Progenitor cell of endocrine pancreas (in vitro differentiated cells): ENCODE data around the gene SPEF2. TPM values are rescaled to one million over a fixed set of nuclear protein-coding genes. Genes with fewer than 3 reads are reported as not detected.

Experiments
- DNase-seq: peaks from one replicate; pipeline ENCODE4 v3.0.0; 2021; ENCODE audit warnings: low spot score; ENCODE audit not compliant: unreplicated experiment
- H3K27ac Mint-ChIP-seq: 2 replicates; pipeline ENCODE4 v1.8.0; 2021; ENCODE audit warnings: mild to moderate bottlenecking, moderate library complexity, mixed read lengths
- H3K27me3 Mint-ChIP-seq: 2 replicates; pipeline ENCODE4 v1.8.0; 2021; ENCODE audit warnings: mixed read lengths
- H3K36me3 Mint-ChIP-seq: 2 replicates; pipeline ENCODE4 v1.8.0; 2022; ENCODE audit warnings: mixed read lengths; ENCODE audit not compliant: insufficient read depth
- H3K4me1 Mint-ChIP-seq: 2 replicates; pipeline ENCODE4 v1.8.0; 2021; ENCODE audit warnings: low read depth, mixed read lengths
- H3K4me3 Mint-ChIP-seq: 2 replicates; pipeline ENCODE4 v1.8.0; 2021; ENCODE audit warnings: low read depth, mild to moderate bottlenecking, moderate library complexity, mixed read lengths
- H3K9me3 Mint-ChIP-seq: 2 replicates; pipeline ENCODE4 v1.8.0; 2021; ENCODE audit warnings: low read depth, mixed read lengths
- CTCF ChIP-seq: fragments of 200-600 bp; sonication (generic); IDR thresholded peaks from one replicate; pipeline ENCODE4 v1.5.0; 2021; ENCODE audit warnings: antibody characterized with exemption, mild to moderate bottlenecking; ENCODE audit not compliant: unreplicated experiment
- total RNA-seq: library from RNA; stranded (reverse); gene quantifications from 2 replicates; pipeline ENCODE4 v1.2.1, GENCODE V29; 2021

Gene SPEF2
- total RNA-seq, 1 donor from 2014 or later, result 16.0 TPM

GRCh38 chr5:35694481-35694880, 76.8 kb downstream of the SPEF2 start:
- Mint-ChIP-seq H3K9me3 (no peaks in the 10 kb centered on the region), H3K36me3 (no peaks in the 10 kb centered on the region), H3K27me3 (no peaks in the 10 kb centered on the region), H3K4me1 (no peaks in the 10 kb centered on the region), H3K27ac (no peak overlapping the region), H3K4me3 (no peak overlapping the region)
- DNase-seq, result no peak
- no peak for TF ChIP-seq CTCF

GRCh38 chr5:35698047-35698808, 80.6 kb downstream of the SPEF2 start:
- H3K4me1 Mint-ChIP-seq, result no peaks in the 10 kb centered on the region
- no peak for DNase-seq
- H3K4me3 Mint-ChIP-seq, result no peak overlapping the region
- no peak for TF ChIP-seq CTCF
- H3K27me3 Mint-ChIP-seq, result no peaks in the 10 kb centered on the region
- H3K27ac Mint-ChIP-seq, result no peak overlapping the region
- no peaks in the 10 kb centered on the region for H3K9me3 Mint-ChIP-seq
- no peaks in the 10 kb centered on the region for H3K36me3 Mint-ChIP-seq

GRCh38 chr5:35707659-35708058, 90.0 kb downstream of the SPEF2 start:
- peaks cover 4% of the 10 kb centered on the region for H3K9me3 Mint-ChIP-seq
- no peak for DNase-seq
- no peak for TF ChIP-seq CTCF
- H3K27me3 Mint-ChIP-seq, result no peaks in the 10 kb centered on the region
- no peak overlapping the region for H3K4me3 Mint-ChIP-seq
- H3K4me1 Mint-ChIP-seq, result no peaks in the 10 kb centered on the region
- H3K36me3 Mint-ChIP-seq, result peaks cover 1% of the 10 kb centered on the region
- H3K27ac Mint-ChIP-seq, result no peak overlapping the region

- no peak overlapping the region for H3K27ac Mint-ChIP-seq
- H3K9me3 Mint-ChIP-seq, result peaks cover 4% of the 10 kb centered on the region
- H3K36me3 Mint-ChIP-seq, result peaks cover 1% of the 10 kb centered on the region
- H3K4me1 Mint-ChIP-seq, result no peaks in the 10 kb centered on the region
- no peak overlapping the region for H3K4me3 Mint-ChIP-seq
- DNase-seq, result no peak
- H3K27me3 Mint-ChIP-seq, result no peaks in the 10 kb centered on the region
- no peak for TF ChIP-seq CTCF
Observed at GRCh38 chr5:35709688-35710087, 92.0 kb downstream of the SPEF2 start.

GRCh38 chr5:35717718-35718117, 100.1 kb downstream of the SPEF2 start:
- DNase-seq, result no peak
- TF ChIP-seq CTCF, result no peak

More at GRCh38 chr5:35717718-35718117, 100.1 kb downstream of the SPEF2 start:
- H3K27ac Mint-ChIP-seq, result no peak overlapping the region
- H3K36me3 Mint-ChIP-seq, result peaks cover 1% of the 10 kb centered on the region
- H3K27me3 Mint-ChIP-seq, result no peaks in the 10 kb centered on the region
- H3K4me3 Mint-ChIP-seq, result no peak overlapping the region
- no peaks in the 10 kb centered on the region for H3K9me3 Mint-ChIP-seq
- no peaks in the 10 kb centered on the region for H3K4me1 Mint-ChIP-seq
